HG02642 (cell line): Measurements from ENCODE around the gene EEF1AKMT4.

ENCODE experiments used
- ATAC-seq: cut with Tn5 transposase; IDR thresholded peaks from one replicate; pipeline ENCODE4 v1.9.1; 2021; ENCODE audit warnings: mild to moderate bottlenecking; ENCODE audit not compliant: unreplicated experiment, poor library complexity

Gene EEF1AKMT4

GRCh38 chr3:184235381-184236032, 14.0 kb upstream of the EEF1AKMT4 start:
- no peak for ATAC-seq

DNA sequence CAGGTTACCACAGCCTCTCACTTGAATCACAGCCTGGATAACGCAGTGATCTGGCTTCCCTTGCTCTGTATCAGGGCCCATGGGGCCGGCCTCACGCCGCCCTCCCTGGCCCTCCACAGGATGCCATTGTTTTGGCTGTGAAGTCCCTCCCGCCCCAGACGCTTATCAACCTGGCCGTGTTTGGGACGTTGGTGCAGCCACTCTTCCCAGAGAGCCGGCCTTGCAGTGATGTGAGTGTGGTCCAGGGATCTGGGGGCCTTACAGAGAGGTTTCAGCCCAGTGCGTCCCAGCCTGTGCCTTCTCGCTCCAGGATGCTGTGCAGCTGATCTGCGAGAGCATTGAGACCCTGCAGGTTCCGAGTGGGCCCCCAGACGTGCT, 13.4 kb upstream of the EEF1AKMT4 start:
- ATAC-seq: no peak

DNA sequence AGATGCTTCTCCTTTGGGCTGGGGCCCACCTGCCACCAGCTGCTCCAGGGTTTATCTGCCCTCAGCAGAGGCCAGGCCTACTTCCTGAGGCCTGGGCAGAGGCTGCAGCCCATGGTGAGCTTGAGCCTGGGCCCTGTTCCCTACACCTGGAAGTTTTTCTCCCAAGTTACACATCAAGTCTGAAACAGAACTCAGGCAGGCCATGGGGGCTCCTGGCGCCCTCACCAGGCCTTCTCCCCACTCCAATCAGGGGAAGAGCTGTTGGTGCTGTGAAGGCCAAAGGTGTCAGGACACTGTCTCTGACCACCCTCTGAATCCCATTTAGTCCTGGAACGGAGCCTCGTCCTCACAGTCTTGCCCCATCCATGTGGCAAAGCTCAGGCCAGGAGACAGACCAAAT, 12.8 kb upstream of the EEF1AKMT4 start:
- no peak for ATAC-seq

DNA sequence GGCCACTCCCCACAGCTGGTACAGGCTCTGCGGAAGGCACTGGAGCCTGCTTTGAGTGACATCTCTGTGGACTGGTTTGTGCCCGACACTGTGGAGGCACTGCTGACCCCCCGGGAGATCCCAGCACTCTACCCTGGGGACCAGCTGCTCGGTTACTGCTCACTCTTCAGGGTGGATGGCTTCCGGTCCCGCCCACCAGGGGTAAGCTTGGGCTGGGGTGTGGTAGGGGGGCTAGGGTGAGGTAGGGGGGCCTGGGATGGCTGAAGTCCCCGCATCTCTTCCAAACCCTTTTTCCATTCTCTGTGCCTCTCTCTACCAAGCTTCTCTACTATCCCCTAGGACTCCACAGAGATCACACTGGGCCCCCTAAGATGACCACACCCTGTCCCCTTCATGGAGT, 12.3 kb upstream of the EEF1AKMT4 start:
- no peak for ATAC-seq

DNA sequence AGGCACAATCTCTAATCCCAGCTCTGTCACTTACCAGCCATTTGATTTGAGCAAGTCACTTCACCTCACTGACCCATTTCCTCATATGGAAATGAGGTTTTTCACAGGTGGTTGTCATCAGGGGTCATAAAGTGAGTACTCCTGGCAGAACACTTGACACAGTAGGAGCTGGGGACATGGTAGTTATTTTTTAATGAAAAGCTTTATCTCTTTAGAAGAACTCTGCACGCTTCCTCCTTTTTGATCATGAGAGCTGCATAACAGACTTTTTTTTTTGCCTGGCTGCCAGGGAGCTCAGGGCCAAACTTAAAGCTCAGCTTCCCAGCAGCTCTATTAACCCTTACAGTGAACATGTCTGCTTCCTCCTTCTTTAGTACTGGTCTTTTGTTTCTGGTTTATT, 11.7 kb upstream of the EEF1AKMT4 start:
- ATAC-seq: no peak

GRCh38 chr3:184238246-184238818, 11.1 kb upstream of the EEF1AKMT4 start:
- ATAC-seq: no peak

GRCh38 chr3:184239221-184239620, 10.3 kb upstream of the EEF1AKMT4 start:
- ATAC-seq: no peak

DNA sequence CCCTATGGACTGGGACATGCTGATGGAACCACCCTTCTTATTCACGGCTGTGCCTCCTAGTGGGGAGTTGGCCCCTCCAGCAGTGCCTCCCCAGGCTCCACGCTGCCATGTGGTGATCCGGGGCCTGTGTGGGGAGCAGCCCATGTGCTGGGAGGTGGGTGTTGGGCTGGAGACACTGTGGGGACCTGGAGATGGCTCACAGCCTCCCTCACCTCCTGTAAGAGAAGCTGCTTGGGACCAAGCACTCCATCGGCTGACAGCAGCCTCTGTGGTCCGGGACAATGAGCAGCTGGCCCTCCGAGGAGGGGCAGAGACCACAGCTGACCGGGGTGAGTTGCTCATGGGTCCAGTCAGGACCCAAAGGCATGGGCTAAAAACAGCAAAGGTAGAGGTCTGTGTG, 9.8 kb upstream of the EEF1AKMT4 start:
- no peak for ATAC-seq

- ATAC-seq: no peak
Observed at GRCh38 chr3:184240384-184241140, 8.9 kb upstream of the EEF1AKMT4 start.

DNA sequence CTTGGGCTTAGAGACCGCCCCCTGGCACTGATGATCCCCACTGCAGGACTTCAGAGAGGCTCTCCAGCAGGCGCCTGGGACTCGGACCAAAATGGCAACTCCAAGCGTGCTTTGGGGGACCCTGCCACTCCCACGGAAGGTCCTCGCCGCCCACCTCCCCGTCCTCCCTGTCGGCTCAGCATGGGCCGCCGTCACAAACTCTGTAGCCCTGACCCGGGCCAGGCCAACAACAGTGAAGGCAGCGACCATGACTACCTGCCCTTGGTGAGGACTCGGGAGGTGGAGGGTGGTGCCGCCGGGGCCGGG, 8.4 kb upstream of the EEF1AKMT4 start:
- ATAC-seq: no peak

GRCh38 chr3:184241447-184242296, 7.8 kb upstream of the EEF1AKMT4 start:
- ATAC-seq: no peak

DNA sequence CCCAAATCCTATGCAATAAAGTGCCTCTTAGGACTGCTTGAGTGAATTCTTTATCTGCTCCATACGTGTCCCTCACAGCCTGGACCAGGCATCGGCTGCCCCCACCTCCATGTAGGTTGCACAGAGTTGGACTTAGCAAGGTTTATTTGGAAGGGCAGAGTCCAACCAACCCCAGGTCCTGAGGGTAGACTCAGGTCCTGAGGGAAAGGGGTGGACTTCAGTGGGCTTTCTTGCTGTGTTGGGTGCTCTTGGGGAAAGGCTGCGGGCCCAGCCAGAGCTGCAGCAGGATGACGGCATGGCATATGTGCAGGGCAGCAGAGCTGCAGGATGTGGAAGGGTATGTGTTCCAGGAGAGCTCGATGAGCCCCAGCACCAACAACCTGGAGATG, 7.2 kb upstream of the EEF1AKMT4 start:
- ATAC-seq: no peak

- peak; percentile 61 for ATAC-seq
Observed at GRCh38 chr3:184248454-184249411, 739 bp upstream of the EEF1AKMT4 start, which contains the start of gene ALG3. TSS of gene ALG3 (minus strand) at chr3:184248962. CDS start at chr3:184248940, 22 bp downstream.

GRCh38 chr3:184250167-184250828, 826 bp downstream of the EEF1AKMT4 start:
- peak; percentile 60 for ATAC-seq

GRCh38 chr3:184255291-184256039, 6.0 kb downstream of the EEF1AKMT4 start:
- no peak for ATAC-seq

- no peak for ATAC-seq
Observed at GRCh38 chr3:184257083-184257915, 7.8 kb downstream of the EEF1AKMT4 start.

DNA sequence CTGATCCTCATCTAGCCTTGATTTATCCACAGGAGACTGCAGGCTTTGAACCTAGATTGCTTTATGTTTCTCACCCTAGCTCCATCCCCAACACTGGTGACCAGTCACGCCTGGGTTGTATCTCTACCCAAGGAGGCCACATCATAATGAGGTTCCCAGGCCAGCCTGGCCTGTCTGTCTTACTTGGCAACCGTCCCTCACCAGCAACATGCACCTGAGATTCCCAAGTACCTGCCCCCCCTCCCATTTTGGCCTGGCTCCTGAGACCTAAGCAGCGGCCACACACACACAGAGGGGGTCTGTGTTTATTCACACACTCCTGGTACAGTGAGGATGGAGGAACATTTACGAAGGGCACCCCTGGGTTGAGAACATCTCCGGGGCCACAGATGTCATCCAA, 9.5 kb downstream of the EEF1AKMT4 start:
- ATAC-seq: no peak

DNA sequence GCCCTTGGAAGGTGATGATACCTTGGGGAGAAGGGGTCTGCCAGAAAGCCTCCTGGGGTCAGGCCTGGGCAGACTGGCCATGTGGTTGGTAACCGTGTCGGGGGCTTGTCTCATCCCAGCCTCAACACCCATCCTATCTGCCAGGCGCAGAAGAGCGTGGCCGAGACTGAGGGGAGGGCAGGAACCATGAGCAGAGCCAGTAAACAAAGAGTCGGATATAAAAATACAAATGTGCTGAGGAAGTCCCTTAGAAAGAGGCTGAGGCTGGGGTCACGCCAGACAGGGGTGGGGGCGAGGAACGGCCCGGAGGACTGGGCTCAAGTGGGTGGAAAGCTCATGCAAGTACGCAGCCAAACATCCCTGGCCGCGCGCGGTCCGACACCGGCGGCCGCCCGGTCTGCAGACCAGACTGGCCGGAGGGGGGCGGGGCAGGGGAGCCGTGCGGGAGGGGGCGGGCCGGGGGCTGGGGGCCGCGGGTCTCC, 10.0 kb downstream of the EEF1AKMT4 start:
- ATAC-seq: no peak
